ENCODE data around the gene FLYWCH1. TPM values are rescaled to one million over a fixed set of nuclear protein-coding genes. Genes with fewer than 3 reads are reported as not detected.

Gene FLYWCH1
- total RNA-seq, 4 donors from 2014 or later, result 41.7 to 49.7 (median 44.0) TPM

- intact Hi-C loops (cut with DNase I; ENCODE audit: low total_unique reads) (loop anchor here (5.0 to 10.0 kb wide), 2 partner anchors 33 to 261 kb away; no protein-coding TSS in a partner anchor), in situ Hi-C loops (cut with MboI; ENCODE audit: low sequenced_read_pairs in 4 of 4) (no loop called here)
- ATAC-seq (no peak), DNase-seq (no peak)
- Histone ChIP-seq H3K9me3 (no peaks in the 10 kb centered on the region), H3K36me3 (no peaks in the 10 kb centered on the region), H3K27ac (peak overlapping the region; percentile 91 to 98 (median 92)), H3K27me3 (no peaks in the 10 kb centered on the region), H3K4me1 (peaks cover 6% of the 10 kb centered on the region in 2 donors), H3K4me3 (peak overlapping the region; percentile 74 to 94 (median 84))
- TF ChIP-seq, protein P1, sequence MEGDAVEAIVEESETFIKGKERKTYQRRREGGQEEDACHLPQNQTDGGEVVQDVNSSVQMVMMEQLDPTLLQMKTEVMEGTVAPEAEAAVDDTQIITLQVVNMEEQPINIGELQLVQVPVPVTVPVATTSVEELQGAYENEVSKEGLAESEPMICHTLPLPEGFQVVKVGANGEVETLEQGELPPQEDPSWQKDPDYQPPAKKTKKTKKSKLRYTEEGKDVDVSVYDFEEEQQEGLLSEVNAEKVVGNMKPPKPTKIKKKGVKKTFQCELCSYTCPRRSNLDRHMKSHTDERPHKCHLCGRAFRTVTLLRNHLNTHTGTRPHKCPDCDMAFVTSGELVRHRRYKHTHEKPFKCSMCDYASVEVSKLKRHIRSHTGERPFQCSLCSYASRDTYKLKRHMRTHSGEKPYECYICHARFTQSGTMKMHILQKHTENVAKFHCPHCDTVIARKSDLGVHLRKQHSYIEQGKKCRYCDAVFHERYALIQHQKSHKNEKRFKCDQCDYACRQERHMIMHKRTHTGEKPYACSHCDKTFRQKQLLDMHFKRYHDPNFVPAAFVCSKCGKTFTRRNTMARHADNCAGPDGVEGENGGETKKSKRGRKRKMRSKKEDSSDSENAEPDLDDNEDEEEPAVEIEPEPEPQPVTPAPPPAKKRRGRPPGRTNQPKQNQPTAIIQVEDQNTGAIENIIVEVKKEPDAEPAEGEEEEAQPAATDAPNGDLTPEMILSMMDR (IDR thresholded peaks at IDR 0.05 in 4 of 5, conservative IDR thresholded peaks at IDR 0.05 in 1 of 5), result no peak
- no peak for TF ChIP-seq POLR2A (IDR thresholded peaks at IDR 0.05)
Measured at GRCh38 chr16:2884041-2884451, 27.7 kb upstream of the FLYWCH1 start.

GRCh38 chr16:2894231-2894630, 17.5 kb upstream of the FLYWCH1 start:
- Histone ChIP-seq H3K27me3 (no peaks in the 10 kb centered on the region), H3K36me3 (peaks cover 0 to 6% of the 10 kb centered on the region in 2 donors), H3K4me1 (peaks cover 3 to 5% of the 10 kb centered on the region in 2 donors), H3K27ac (no peak overlapping the region), H3K9me3 (no peaks in the 10 kb centered on the region), H3K4me3 (no peak overlapping the region)
- in situ Hi-C loops (cut with MboI; ENCODE audit: low sequenced_read_pairs in 4 of 4) (no loop called here), intact Hi-C loops (cut with DNase I; ENCODE audit: low total_unique reads) (no loop called here)
- DNase-seq (no peak), ATAC-seq (no peak)
- TF ChIP-seq, protein P1 (IDR thresholded peaks at IDR 0.05 in 4 of 5, conservative IDR thresholded peaks at IDR 0.05 in 1 of 5), result no peak
- no peak for TF ChIP-seq POLR2A (IDR thresholded peaks at IDR 0.05)

GRCh38 chr16:2895813-2896212, 15.9 kb upstream of the FLYWCH1 start:
- in situ Hi-C loops (cut with MboI; ENCODE audit: low sequenced_read_pairs in 4 of 4), result no loop called here
- intact Hi-C loops (cut with DNase I; ENCODE audit: low total_unique reads), result no loop called here
- no peak for ATAC-seq
- Histone ChIP-seq H3K36me3 (peaks cover 0 to 6% of the 10 kb centered on the region in 2 donors), H3K4me1 (peaks cover 3 to 5% of the 10 kb centered on the region in 2 donors), H3K27me3 (no peaks in the 10 kb centered on the region), H3K27ac (no peak overlapping the region), H3K9me3 (no peaks in the 10 kb centered on the region), H3K4me3 (no peak overlapping the region)
- DNase-seq, result no peak
- TF ChIP-seq POLR2A (IDR thresholded peaks at IDR 0.05), result no peak
- TF ChIP-seq, protein P1 (IDR thresholded peaks at IDR 0.05 in 4 of 5, conservative IDR thresholded peaks at IDR 0.05 in 1 of 5), result no peak

GRCh38 chr16:2896480-2897010, 15.2 kb upstream of the FLYWCH1 start:
- H3K4me1 ChIP-seq, result peaks cover 0 to 3% of the 10 kb centered on the region in 2 donors
- no peak for ATAC-seq
- H3K4me3 ChIP-seq, result no peak overlapping the region
- in situ Hi-C loops (cut with MboI; ENCODE audit: low sequenced_read_pairs in 4 of 4) (no loop called here), intact Hi-C loops (cut with DNase I; ENCODE audit: low total_unique reads) (no loop called here)
- no peaks in the 10 kb centered on the region for H3K27me3 ChIP-seq
- no peaks in the 10 kb centered on the region for H3K9me3 ChIP-seq
- DNase-seq, result no peak
- no peak for TF ChIP-seq POLR2A (IDR thresholded peaks at IDR 0.05)
- TF ChIP-seq, protein P1 (IDR thresholded peaks at IDR 0.05 in 4 of 5, conservative IDR thresholded peaks at IDR 0.05 in 1 of 5), result no peak
- no peak overlapping the region for H3K27ac ChIP-seq
- peaks cover 0 to 6% of the 10 kb centered on the region in 2 donors for H3K36me3 ChIP-seq

DNA sequence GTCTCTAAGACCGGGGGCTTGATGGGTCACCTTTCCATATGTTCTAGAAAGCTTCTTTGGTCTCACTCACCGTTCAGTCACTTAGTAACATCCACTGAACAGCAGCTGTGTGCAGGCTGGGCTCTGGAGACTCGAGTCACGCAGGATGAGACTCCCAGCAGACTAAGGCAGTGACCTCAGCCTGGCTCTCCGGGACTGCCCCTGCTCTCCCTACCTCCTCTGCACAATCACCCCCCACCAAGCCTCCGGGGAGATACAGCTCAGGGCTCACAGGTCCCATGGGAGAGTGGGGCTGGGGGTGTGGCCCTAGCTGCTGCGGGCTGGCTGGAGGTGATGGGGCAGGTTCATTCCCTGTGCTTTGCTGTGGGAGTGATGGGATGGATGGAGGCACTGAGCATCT, 14.6 kb upstream of the FLYWCH1 start:
- Histone ChIP-seq H3K27me3 (no peaks in the 10 kb centered on the region), H3K36me3 (peaks cover 0 to 6% of the 10 kb centered on the region in 2 donors), H3K4me3 (no peak overlapping the region), H3K27ac (no peak overlapping the region), H3K4me1 (no peaks in the 10 kb centered on the region), H3K9me3 (no peaks in the 10 kb centered on the region)
- in situ Hi-C loops (cut with MboI; ENCODE audit: low sequenced_read_pairs in 4 of 4), result no loop called here
- intact Hi-C loops (cut with DNase I; ENCODE audit: low total_unique reads), result no loop called here
- DNase-seq (no peak), ATAC-seq (no peak)
- TF ChIP-seq, protein P1 (IDR thresholded peaks at IDR 0.05 in 4 of 5, conservative IDR thresholded peaks at IDR 0.05 in 1 of 5), result no peak
- no peak for TF ChIP-seq POLR2A (IDR thresholded peaks at IDR 0.05)
